ENCODE data around the gene NUPR1.

The NUPR1 gene

DNA sequence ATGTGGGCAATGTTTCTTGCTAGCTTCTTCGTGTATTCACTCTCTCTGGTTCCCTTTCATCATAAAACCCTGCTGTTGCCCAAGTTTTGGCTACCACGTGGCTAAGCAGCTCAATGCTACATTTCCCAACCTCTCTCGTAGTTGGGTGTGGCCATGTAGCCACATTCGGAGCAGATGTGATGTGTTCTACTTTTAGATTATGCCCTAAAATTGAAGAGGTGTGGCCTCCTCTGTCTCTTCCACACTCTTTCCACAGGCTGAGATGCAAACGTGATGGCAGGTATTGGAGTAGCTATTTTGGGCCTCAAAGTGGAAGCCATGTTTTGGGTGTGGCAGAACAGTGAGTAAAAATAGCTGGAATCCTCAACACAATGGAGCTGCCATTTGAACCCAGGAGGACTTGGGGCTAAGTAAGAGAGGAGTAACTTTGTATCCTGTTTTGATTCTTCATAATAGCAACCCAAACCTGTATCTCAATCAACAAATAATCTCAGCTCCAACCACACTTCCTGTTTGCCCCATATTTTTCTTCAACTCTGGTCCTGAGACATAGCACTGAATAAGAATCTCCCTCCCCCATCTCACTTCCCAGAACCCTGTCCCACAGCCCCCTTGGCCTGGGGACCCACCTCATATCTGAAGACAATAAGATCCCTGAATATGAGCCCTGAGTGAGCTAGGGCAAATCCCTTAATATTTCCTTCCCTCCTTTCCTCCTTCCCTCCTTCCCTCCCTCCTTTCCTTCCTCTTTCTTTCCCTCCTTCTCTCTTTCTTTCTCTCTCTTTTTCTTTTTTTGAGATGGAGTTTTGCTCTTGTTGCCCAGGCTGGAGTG is 4.0 kb downstream of the NUPR1 start:
- TF ChIP-seq, protein P1, sequence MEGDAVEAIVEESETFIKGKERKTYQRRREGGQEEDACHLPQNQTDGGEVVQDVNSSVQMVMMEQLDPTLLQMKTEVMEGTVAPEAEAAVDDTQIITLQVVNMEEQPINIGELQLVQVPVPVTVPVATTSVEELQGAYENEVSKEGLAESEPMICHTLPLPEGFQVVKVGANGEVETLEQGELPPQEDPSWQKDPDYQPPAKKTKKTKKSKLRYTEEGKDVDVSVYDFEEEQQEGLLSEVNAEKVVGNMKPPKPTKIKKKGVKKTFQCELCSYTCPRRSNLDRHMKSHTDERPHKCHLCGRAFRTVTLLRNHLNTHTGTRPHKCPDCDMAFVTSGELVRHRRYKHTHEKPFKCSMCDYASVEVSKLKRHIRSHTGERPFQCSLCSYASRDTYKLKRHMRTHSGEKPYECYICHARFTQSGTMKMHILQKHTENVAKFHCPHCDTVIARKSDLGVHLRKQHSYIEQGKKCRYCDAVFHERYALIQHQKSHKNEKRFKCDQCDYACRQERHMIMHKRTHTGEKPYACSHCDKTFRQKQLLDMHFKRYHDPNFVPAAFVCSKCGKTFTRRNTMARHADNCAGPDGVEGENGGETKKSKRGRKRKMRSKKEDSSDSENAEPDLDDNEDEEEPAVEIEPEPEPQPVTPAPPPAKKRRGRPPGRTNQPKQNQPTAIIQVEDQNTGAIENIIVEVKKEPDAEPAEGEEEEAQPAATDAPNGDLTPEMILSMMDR (IDR thresholded peaks at IDR 0.05; ENCODE audit: borderline replicate concordance, control extremely low read depth, extremely low read depth, insufficient read depth, missing control alignments), result no peak
- in situ Hi-C loops (cut with MboI; ENCODE audit: low sequenced_read_pairs, unreplicated experiment), result loop anchor here (25.0 kb wide), 1 partner anchor 247 kb away; the partner anchor contains the start of gene SBK1
- DNase-seq (ENCODE audit: low spot score), result no peak

DNA sequence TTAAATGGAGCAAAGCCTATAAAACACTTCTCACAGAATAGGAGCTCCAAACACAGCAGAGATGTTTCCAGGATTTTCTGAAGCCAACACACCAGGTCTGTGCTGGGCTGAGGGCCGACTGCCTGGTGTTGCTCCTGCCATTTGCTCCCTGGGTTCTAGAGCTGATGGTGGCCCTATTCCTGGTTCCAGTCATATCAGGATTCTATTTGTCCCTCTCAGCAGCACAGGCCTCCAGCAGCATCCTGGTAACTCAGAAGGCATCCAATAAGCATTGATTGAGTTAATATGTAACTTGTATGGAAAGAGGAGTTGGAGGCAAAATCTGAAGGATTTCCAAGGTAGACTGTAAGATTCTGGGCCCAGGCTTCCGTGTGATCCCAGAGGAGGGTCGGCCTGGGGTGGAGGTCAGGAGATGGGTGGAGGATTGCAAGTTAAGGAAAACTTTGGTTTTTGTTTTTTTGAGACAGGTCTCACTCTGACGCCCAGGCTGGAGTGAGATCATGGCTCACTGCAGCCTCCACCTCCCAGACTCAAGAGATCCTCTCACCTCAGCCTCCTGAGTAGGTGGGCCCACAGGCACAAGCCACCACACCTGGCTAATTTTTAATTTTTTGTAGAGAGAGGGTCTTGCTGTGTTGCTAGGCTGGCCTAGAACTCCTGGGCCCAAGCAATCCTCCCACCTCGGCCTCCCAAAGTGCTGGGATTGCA is 5.7 kb downstream of the NUPR1 start:
- in situ Hi-C loops (cut with MboI; ENCODE audit: low sequenced_read_pairs, unreplicated experiment), result loop anchor here (25.0 kb wide), 1 partner anchor 246 kb away; the partner anchor contains the start of gene SBK1
- no peak for DNase-seq (ENCODE audit: low spot score)
- TF ChIP-seq, protein P1 (IDR thresholded peaks at IDR 0.05; ENCODE audit: borderline replicate concordance, control extremely low read depth, extremely low read depth, insufficient read depth, missing control alignments), result no peak

DNA sequence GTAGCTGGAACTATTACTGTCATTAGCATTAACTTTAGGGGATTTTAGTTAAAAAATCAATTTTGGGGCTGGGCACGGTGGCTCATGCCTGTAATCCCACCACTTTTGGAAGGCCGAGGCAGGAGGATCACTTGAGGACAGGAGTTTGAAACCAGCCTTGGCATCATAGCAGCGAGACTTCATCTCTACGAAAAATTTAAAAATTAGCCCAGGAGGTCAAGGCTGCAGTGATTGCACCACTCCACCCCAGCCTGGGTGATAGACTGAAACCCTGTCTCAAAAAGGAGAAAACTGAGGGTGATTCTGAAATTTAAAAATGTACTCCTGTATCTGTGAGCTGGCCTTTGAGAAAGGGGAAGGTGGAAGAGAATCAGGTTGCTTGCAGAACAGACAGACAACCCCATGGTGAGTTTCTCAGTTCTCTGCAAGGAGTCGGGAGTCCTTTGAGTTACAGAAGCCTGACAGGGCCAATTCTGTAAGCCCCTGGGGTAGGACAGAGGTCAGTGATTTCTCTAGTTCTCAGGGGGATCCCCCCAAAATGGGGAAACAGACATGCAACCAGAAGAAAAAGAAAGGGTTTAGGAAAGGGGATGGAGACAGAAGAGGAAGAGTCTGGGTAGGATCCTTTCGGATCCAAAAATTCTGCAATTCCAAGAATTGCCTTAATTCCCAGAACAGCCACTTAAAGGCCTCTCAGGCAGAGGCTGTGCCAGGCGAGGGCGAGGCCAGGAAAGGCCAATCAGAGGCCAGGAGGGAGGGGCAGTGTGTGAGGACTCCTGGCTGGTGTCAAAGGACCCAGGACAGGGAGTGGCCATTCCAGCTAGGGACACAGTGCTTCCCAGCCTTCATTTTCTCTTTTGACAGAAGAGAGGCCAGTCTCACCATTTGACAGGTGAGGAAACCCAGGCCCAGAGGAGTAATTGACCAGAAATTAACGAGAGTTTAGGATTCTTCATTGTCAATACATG is 6.7 kb downstream of the NUPR1 start:
- in situ Hi-C loops (cut with MboI; ENCODE audit: low sequenced_read_pairs, unreplicated experiment), result loop anchor here (25.0 kb wide), 1 partner anchor 245 kb away; the partner anchor contains the start of gene SBK1
- DNase-seq (ENCODE audit: low spot score), result no peak
- TF ChIP-seq, protein P1 (IDR thresholded peaks at IDR 0.05; ENCODE audit: borderline replicate concordance, control extremely low read depth, extremely low read depth, insufficient read depth, missing control alignments), result no peak

DNA sequence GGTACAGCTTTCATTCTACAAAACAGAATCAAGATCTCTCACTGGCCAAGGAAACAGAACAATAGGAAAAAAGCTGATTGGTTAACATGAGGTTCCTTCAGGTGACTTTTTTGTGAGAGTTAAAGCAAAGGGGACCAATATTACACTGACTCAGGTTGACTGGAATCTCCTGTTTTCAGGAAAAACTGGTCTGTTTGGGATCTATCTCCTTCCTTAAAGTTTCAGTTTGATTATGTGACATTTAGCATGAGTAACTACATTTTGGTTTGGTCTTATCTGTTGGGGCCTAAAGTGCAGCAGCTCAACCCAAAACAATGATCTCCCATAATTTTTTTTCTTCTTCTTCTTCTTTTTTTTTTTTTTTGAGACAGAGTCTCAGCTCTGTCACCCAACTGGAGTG is 9.7 kb downstream of the NUPR1 start:
- in situ Hi-C loops (cut with MboI; ENCODE audit: low sequenced_read_pairs, unreplicated experiment), result loop anchor here (25.0 kb wide), 1 partner anchor 242 kb away; the partner anchor contains the start of gene SBK1
- TF ChIP-seq, protein P1 (IDR thresholded peaks at IDR 0.05; ENCODE audit: borderline replicate concordance, control extremely low read depth, extremely low read depth, insufficient read depth, missing control alignments), result no peak
- no peak for DNase-seq (ENCODE audit: low spot score)

DNA sequence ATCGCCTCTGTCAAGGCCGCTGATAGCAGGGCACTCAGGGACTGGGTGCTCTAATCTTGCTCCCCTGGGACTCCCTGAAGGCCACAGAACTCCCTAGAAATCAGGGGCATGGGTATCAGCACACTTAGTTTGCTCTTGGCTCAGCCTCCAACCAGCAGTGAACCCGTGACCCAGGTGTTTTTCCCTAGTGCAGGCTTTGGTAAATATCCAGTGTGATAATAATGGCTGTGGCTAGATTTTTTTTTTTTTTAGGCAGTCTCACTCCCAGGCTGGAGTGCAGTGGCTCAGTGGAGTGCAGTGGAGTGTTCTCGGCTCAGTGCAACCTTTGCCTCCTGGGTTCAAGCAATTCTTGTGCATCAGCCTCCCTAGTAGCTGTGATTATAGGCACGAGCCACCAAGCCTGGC is 10.3 kb downstream of the NUPR1 start:
- TF ChIP-seq, protein P1 (IDR thresholded peaks at IDR 0.05; ENCODE audit: borderline replicate concordance, control extremely low read depth, extremely low read depth, insufficient read depth, missing control alignments), result no peak
- DNase-seq (ENCODE audit: low spot score), result no peak
- in situ Hi-C loops (cut with MboI; ENCODE audit: low sequenced_read_pairs, unreplicated experiment), result loop anchor here (25.0 kb wide), 1 partner anchor 241 kb away; the partner anchor contains the start of gene SBK1
